ENCODE measurements around the gene TMIGD2.

The TMIGD2 gene

GRCh38 chr19:4322942-4323665, 20.9 kb upstream of the TMIGD2 start:
- no peak for DNase-seq (ENCODE audit: extremely low spot score)
- CTCF ChIA-PET = no interaction called here
- TF ChIP-seq BHLHE40 (IDR thresholded peaks at IDR 0.05; ENCODE audit: borderline replicate concordance) (no peak), ARNT (IDR thresholded peaks at IDR 0.05) (no peak), FOXM1 (IDR thresholded peaks at IDR 0.05; ENCODE audit: borderline replicate concordance) (no peak), HDGF (IDR thresholded peaks at IDR 0.05; ENCODE audit: borderline replicate concordance) (no peak), CTBP1 (IDR thresholded peaks at IDR 0.05; ENCODE audit: borderline replicate concordance) (no peak)
- POLR2A ChIA-PET = interaction anchor here (5.1 kb wide), 1 partner anchor 20 kb away, joined by 34 read pairs; the partner anchor contains the start of gene MPND

- DNase-seq (ENCODE audit: extremely low spot score) = no peak
- ChIA-PET CTCF (interaction anchor here (0.6 kb wide), 1 partner anchor 119 kb away, joined by 3 read pairs; no protein-coding TSS in a partner anchor), POLR2A (interaction anchor here (1.4 to 5.1 kb wide), 2 partner anchors 8 to 23 kb away, joined by 3 to 34 read pairs; partner anchors contain the start of gene MPND)
- TF ChIP-seq FOXM1 (IDR thresholded peaks at IDR 0.05; ENCODE audit: borderline replicate concordance) = no peak
- no peak for TF ChIP-seq LEF1 (IDR thresholded peaks at IDR 0.05; ENCODE audit: borderline replicate concordance)
- TF ChIP-seq SUZ12 (IDR thresholded peaks at IDR 0.05) = no peak
- no peak for TF ChIP-seq NFRKB (IDR thresholded peaks at IDR 0.05)
- no peak for TF ChIP-seq ZNF384 (IDR thresholded peaks at IDR 0.05)
- no peak for TF ChIP-seq HDGF (IDR thresholded peaks at IDR 0.05; ENCODE audit: borderline replicate concordance)
- TF ChIP-seq L3MBTL2 (conservative IDR thresholded peaks at IDR 0.05) = no peak
- TF ChIP-seq ARNT (IDR thresholded peaks at IDR 0.05) = no peak
- no peak for TF ChIP-seq SP1 (IDR thresholded peaks at IDR 0.05)
- no peak for TF ChIP-seq PKNOX1 (IDR thresholded peaks at IDR 0.05)
- no peak for TF ChIP-seq BHLHE40 (IDR thresholded peaks at IDR 0.05; ENCODE audit: borderline replicate concordance)
- no peak for TF ChIP-seq ELF4 (IDR thresholded peaks at IDR 0.05)
- no peak for TF ChIP-seq TARDBP (IDR thresholded peaks at IDR 0.05)
- no peak for TF ChIP-seq FOXA1 (IDR thresholded peaks at IDR 0.05)
- TF ChIP-seq FOXK2 (IDR thresholded peaks at IDR 0.05) = no peak
- TF ChIP-seq CTBP1 (IDR thresholded peaks at IDR 0.05; ENCODE audit: borderline replicate concordance) = no peak
These were observed 18.2 kb upstream of the TMIGD2 start for GRCh38 chr19:4320419-4320818.

- no peak for DNase-seq (ENCODE audit: extremely low spot score)
- no peak for TF ChIP-seq SUZ12 (IDR thresholded peaks at IDR 0.05)
- TF ChIP-seq NFRKB (IDR thresholded peaks at IDR 0.05) = no peak
- no peak for TF ChIP-seq FOXM1 (IDR thresholded peaks at IDR 0.05; ENCODE audit: borderline replicate concordance)
- no peak for TF ChIP-seq BHLHE40 (IDR thresholded peaks at IDR 0.05; ENCODE audit: borderline replicate concordance)
- TF ChIP-seq SP1 (IDR thresholded peaks at IDR 0.05) = no peak
- TF ChIP-seq CTBP1 (IDR thresholded peaks at IDR 0.05; ENCODE audit: borderline replicate concordance) = no peak
- no peak for TF ChIP-seq ZNF384 (IDR thresholded peaks at IDR 0.05)
- TF ChIP-seq TARDBP (IDR thresholded peaks at IDR 0.05) = no peak
- TF ChIP-seq L3MBTL2 (conservative IDR thresholded peaks at IDR 0.05) = no peak
- TF ChIP-seq HDGF (IDR thresholded peaks at IDR 0.05; ENCODE audit: borderline replicate concordance) = no peak
- no peak for TF ChIP-seq ARNT (IDR thresholded peaks at IDR 0.05)
- no peak for TF ChIP-seq FOXA1 (IDR thresholded peaks at IDR 0.05)
- no peak for TF ChIP-seq ELF4 (IDR thresholded peaks at IDR 0.05)
- TF ChIP-seq PKNOX1 (IDR thresholded peaks at IDR 0.05) = no peak
- no peak for TF ChIP-seq LEF1 (IDR thresholded peaks at IDR 0.05; ENCODE audit: borderline replicate concordance)
- TF ChIP-seq FOXK2 (IDR thresholded peaks at IDR 0.05) = no peak
- POLR2A ChIA-PET = interaction anchor here (0.7 to 5.1 kb wide), 4 partner anchors 9 to 1522 kb away, joined by 3 to 34 read pairs (median 3); partner anchors contain the start of gene MPND
- CTCF ChIA-PET = no interaction called here
These were observed 17.0 kb upstream of the TMIGD2 start for GRCh38 chr19:4319067-4319718.

GRCh38 chr19:4318460-4318859, 16.3 kb upstream of the TMIGD2 start:
- ChIA-PET CTCF (no interaction called here), POLR2A (interaction anchor here (5.1 kb wide), 1 partner anchor 25 kb away, joined by 34 read pairs; the partner anchor contains the start of gene MPND)
- TF ChIP-seq TARDBP (IDR thresholded peaks at IDR 0.05) (no peak), FOXA1 (IDR thresholded peaks at IDR 0.05) (no peak)
- no peak for DNase-seq (ENCODE audit: extremely low spot score)

GRCh38 chr19:4316956-4317355, 14.8 kb upstream of the TMIGD2 start:
- ChIA-PET CTCF (no interaction called here), POLR2A (no interaction called here)
- no peak for TF ChIP-seq FOXM1 (IDR thresholded peaks at IDR 0.05; ENCODE audit: borderline replicate concordance)
- no peak for TF ChIP-seq SP1 (IDR thresholded peaks at IDR 0.05)
- no peak for TF ChIP-seq SUZ12 (IDR thresholded peaks at IDR 0.05)
- TF ChIP-seq FOXA1 (IDR thresholded peaks at IDR 0.05) = no peak
- TF ChIP-seq TARDBP (IDR thresholded peaks at IDR 0.05) = no peak
- no peak for TF ChIP-seq L3MBTL2 (conservative IDR thresholded peaks at IDR 0.05)
- DNase-seq (ENCODE audit: extremely low spot score) = no peak

GRCh38 chr19:4313847-4314490, 11.8 kb upstream of the TMIGD2 start:
- ChIA-PET CTCF (no interaction called here), POLR2A (interaction anchor here (1.3 kb wide), 1 partner anchor 8 kb away, joined by 4 read pairs; no protein-coding TSS in a partner anchor)
- TF ChIP-seq SUZ12 (IDR thresholded peaks at IDR 0.05) = no peak
- no peak for TF ChIP-seq LEF1 (IDR thresholded peaks at IDR 0.05; ENCODE audit: borderline replicate concordance)
- no peak for TF ChIP-seq BHLHE40 (IDR thresholded peaks at IDR 0.05; ENCODE audit: borderline replicate concordance)
- no peak for TF ChIP-seq CTBP1 (IDR thresholded peaks at IDR 0.05; ENCODE audit: borderline replicate concordance)
- TF ChIP-seq TARDBP (IDR thresholded peaks at IDR 0.05) = no peak
- no peak for TF ChIP-seq FOXK2 (IDR thresholded peaks at IDR 0.05)
- TF ChIP-seq SP1 (IDR thresholded peaks at IDR 0.05) = no peak
- TF ChIP-seq ZNF384 (IDR thresholded peaks at IDR 0.05) = no peak
- no peak for TF ChIP-seq PKNOX1 (IDR thresholded peaks at IDR 0.05)
- no peak for TF ChIP-seq HDGF (IDR thresholded peaks at IDR 0.05; ENCODE audit: borderline replicate concordance)
- no peak for TF ChIP-seq L3MBTL2 (conservative IDR thresholded peaks at IDR 0.05)
- DNase-seq (ENCODE audit: extremely low spot score) = no peak
